Stimulated activated CD4-positive, alpha-beta T cell treated with anti-CD3 and anti-CD28 coated beads, TNF-alpha, amount 100 ng/mL, for 1 hour (primary cell): ENCODE measurements around the gene TMEM150C.
A peak's percentile ranks its signal among the peaks of the same experiment; 100 is the strongest.
"Not testable (repeated sequence)": the region's sequence is repeated elsewhere in the genome, so short reads cannot be mapped to it uniquely, and the experiment has no call there.

Source experiments
- DNase-seq, 3 donors: peaks; one replicate each; pipeline ENCODE4 v3.0.0-alpha.2; 2020; ENCODE audit warnings: low read depth in 3 of 3, low spot score in 1 of 3

TMEM150C gene

DNA sequence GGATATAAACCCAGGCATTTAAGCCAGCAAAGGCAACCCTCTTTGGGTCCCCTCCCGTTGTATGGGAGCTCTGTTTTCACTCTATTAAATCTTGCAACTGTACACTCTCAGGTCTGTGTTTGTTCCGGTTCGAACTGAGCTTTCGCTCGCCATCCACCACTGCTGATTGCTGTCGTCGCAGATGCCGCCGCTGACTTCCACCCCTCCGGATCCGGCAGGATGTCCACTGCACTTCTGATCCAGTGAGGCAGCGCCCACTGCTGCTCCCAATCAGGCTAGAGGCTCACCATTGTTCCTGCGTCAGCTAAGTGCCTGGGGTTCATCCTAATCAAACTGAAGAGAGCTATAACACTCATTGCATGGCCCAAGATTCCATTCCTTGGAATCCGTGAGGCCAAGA, 82.2 kb downstream of the TMEM150C start:
- no peak for DNase-seq

DNA sequence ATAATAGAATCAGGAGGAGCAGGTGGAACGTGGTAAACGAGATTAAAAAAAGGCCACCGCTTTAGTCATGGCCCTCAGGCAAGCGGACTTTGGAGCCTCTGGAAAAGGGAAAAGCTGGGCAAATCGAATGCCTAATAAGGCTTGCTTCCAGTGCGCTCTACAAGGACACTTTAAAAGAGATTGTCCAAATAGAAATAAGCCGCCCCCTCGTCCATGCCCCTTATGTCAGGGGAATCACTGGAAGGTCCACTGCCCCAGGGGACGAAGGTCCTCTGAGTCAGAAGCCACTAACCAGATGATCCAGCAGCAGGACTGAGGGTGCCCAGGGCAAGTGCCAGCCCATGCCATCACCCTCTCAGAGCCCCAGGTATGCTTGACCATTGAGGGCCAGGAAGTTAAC, 84.3 kb downstream of the TMEM150C start:
- DNase-seq: not testable (repeated sequence)

DNA sequence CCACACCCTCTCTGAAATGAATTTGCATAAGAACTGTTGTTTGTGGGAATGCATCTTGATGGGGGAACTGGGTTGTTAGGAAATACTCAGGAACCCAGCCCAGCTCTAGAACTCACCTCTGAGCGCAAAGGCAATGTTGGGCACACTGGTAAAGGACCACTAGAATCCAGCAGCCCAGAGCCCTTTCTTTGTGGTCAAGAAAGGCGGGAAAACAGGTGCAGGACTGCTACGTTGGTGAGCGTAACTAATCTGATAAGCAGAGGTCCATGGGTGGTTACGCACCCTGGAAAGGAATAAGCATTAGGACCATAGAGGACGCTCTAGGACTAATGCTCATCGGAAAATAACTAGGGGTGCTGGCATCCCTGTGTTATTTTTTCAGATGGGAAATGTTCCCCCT, 85.9 kb downstream of the TMEM150C start:
- not testable (repeated sequence) for DNase-seq

DNA sequence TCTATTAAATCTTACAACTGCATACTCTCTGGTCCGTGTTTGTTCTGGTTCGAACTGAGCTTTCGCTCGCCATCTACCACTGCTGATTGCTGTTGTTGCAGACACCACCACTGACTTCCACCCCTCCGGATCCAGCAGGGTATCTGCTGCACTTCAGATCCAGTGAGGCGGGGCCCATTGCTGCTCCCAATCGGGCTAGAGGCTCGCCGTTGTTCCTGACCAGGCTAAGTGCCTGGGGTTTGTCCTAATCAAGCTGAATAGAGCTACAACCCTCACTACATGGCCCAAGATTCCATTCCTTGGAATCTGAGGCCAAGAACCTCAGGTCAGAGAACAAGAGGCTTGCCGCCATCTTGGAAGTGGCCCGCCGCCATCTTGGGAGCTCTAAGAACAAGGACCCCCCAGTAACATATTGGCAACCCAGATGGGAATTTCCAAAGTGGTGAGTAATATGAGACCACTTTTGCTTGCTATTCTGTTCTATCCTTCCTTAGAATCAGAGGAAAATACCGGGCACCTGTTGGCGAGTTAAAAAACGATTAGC, 88.1 kb downstream of the TMEM150C start:
- no peak for DNase-seq

DNA sequence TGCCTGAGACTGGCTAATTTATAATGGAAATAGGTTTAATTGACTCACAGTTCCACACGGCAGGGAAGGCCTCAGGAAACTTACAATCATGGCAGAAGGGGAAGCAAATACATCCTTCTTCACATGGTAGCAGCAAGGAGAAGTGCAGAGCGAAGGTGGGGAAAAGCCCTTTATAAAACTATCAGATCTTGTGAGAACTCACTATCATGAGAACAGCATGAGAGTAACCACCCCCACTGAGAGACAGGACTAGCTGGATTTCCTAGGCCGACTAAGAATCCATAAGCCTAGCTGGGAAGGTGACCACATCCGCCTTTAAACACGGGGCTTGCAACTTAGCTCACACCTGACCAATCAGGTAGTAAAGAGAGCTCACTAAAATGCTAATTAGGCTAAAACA, 88.7 kb downstream of the TMEM150C start:
- DNase-seq: not testable (repeated sequence)

DNA sequence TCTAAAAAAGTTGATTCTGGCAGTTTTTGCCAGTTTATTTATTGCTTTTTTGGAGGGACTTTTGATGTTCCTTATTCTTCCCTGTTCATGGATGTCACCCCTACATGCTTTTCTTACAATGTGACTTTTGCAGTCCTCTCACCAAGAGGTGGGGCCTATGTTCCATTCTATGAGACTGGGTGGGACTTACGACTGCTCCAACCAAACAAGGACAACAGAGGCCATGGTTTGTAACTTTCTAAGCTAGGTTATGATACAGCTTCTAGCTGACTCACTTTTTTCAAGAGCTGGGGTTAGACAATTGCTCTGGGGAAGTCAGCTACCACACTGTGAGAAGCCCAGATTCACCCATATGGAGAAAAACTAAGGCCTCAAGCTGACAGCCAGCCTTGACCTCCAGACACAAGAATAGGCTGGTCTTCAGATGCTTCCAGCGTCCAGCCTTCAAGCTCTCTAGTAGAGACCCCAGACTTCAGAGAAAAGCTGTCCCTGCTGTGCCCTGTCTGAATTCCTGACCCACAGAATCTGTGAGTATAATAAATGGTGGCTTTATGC, 91.9 kb downstream of the TMEM150C start:
- DNase-seq: no peak

DNA sequence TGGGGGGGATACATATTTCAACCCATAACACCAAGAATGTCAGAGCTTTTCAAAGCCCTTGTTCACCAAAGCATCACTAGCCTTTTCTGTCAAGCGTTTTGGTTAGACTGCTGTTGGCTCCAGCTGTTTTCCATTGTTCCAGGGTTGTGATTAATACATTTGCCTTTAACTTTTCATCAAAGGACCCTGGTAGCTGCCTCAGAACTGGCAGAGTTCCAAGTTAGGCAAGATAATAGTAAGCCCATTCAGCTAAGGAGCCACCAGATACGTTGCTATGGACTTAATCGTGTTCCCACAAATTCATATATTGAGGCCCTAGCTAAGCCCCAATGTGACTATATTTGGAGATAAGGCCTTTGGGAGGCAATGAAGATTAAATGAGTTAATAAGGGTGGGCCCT, 94.3 kb downstream of the TMEM150C start:
- DNase-seq: no peak

DNA sequence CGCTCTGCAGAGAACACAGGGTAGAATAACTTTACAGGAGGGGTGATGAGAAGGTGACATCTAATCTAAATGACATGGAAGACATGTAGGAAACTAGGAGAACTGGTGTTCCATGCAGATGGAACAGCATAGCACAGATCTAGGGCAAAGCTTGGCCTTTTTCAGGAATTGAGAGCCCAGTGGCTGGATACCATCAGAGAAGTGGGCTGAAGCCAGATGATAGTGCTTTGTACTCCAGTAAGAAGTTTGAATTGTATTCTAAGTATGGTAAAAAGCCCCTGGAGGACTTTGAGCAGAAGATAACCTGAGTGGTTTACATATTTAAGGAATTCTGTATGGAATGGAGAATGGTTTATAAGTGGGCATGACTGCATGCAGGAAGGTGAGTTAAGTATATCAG, 98.6 kb downstream of the TMEM150C start:
- DNase-seq: no peak

DNA sequence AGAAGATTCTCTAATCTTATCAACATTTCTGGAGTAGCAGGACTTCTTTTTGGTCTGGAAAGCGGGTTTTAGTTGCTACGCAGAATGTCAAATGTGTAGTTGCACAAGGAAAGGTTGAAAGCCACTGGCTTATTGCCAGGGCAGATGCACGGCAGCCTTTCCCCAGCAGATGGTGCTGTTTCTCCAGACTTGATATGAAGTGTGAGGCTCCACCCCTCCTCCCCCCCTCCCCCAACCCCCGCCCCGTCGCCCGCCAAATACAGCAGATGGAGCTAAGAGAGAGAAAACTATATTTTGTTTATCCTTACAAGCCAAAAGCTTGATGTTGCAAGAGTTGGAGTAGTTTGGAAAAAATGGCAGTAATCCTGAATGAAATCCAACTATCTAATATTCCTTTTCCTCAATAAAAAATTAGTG, 99.4 kb downstream of the TMEM150C start:
- peak; percentile 49 to 75 (median 72) for DNase-seq

DNA sequence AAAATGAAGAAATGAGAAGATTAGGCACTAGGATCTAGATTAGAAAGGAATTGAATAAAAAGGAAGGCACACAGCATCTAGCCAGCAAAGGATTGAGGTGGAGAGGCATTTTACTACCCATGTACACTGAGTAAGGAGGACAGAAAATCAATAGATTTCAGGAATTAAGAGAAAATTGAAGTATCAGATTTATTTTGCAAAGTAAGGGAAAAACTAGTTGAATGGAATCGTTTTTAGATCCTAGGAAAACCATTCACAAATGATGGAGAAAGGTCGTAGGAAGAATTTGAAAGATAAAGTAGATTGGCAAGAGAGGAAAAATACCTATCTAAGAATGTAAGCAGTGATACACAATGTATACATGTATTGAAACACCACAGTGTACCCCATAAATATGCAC, 100.1 kb downstream of the TMEM150C start:
- no peak for DNase-seq

DNA sequence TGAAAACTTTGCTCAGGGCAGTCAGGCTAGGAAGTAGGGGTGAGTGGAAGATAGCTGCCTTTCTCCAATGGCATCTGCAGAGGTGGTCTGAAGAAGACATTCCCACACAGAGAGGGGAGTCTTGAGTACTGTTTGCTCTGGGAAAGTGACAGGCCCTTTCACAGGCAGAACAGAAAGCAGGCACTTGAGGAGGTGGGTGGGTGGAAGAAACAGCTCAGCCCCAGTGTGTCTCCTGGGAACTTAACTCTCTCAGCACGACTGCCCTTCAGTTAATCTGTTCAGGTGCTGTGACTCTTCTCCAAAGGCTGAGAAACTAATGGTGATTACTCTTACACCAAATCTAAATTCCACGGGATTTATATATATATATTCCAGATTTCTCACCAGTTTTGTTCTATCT, 103.1 kb downstream of the TMEM150C start:
- no peak for DNase-seq

DNA sequence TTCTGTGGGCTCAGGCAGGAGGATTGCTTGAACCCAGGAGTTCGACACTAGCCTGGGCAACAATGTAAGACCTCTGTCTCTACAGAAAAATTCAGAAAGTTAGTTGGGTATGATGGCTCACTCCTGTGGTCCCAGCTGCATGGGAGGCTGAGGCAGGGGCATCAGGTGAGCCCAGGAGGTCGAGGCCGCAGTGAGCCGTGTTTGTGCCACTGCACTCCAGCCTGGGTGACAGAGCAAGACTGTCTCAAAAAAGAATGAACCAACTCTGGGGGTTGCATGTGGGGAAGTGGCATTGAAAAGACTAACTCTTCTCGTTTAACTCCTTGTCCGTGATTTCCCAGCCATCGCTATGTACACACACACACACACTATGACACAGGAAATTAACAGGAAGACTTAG, 104.5 kb downstream of the TMEM150C start:
- DNase-seq: no peak

DNA sequence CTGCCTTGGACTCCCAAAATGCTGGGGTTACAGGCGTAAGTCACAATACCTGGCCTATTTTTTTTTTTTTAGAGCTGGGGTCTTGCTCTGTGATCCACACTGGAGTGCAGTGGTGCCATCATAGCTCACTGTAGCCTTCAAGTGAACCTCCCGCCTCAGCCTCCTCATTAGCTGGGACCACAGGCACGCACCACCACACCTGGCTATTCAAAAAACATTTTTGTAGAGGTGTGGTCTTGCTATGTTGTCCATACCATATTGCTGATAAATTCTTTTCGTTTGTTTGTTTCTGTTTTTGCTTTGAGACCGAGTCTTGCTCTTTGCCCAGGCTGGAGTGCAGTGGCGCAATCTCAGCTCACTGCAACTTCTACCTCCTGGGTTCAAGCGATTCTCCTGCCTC, 109.8 kb downstream of the TMEM150C start:
- no peak for DNase-seq

DNA sequence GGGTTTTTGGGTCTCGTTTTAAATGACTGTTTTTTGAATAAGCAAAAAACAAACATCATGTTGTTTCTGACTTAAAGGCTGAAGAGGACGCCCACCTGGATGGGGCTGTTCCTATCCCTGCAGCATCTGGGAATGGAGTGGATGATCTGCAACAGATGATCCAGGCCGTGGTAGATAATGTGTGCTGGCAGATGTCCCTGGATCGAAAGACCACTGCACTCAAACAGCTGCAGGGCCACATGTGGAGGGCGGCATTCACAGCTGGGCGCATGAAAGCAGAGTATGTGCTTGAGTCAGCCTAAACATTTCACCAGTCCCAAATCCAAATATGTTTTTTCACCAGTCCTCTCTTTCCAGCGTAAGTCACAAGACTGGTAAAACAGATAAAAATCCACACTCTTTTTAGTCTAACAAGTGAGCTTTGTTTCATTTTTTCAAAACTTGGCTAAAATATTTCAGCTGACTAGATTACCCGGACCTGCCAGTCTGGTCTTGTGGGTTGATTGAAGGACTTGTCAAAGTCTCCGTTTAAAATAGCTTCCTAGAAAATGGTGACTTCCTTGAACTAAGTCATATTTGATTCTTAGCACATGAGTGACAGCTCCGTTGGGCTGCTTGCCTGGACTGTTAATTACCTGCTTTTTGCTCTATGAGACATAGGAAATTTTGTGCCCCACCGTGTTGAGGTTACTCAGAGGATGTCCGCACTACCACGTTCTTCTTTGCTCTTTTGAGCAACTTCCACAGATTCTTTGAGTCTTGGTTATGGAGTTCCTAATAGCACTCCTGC, 110.6 kb downstream of the TMEM150C start:
- DNase-seq: no peak

DNA sequence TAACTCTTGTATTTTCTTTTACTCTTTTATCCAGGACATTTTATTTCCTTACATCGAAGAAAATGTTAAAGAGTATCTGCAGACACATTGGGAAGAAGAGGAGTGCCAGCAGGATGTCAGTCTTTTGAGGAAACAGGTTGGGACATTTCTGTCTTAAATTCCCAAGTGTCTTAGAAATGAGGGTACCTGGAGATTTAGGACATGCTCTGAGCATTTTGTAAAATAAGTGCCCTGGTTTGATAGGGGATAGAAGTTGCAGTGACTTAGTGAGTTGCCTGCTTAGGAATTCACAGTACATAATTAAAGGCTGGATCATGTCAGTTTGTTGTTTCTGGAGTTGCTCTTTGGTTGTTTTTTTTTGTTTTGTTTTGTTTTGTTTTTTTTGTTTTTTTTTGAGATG, 113.9 kb downstream of the TMEM150C start:
- DNase-seq: no peak

DNA sequence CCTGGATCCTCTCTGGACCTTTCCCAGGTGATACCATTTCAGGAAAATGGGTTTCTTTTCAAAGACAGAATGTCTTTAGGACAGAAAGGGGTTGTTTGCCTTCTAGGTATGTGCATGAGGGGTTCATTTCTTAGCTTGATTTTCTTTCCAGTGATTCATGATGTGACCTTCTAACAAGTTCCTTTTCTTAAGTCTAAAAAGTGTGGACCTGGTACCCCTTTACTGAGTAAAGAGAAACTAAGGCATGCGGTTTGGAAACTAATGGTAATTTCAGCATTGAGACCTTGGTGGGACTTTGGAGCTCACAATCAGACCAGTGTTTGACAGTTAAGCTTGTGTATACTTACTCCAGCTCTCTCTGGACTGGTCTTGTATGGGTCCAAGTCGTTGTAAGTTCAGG, 122.7 kb downstream of the TMEM150C start:
- no peak for DNase-seq

DNA sequence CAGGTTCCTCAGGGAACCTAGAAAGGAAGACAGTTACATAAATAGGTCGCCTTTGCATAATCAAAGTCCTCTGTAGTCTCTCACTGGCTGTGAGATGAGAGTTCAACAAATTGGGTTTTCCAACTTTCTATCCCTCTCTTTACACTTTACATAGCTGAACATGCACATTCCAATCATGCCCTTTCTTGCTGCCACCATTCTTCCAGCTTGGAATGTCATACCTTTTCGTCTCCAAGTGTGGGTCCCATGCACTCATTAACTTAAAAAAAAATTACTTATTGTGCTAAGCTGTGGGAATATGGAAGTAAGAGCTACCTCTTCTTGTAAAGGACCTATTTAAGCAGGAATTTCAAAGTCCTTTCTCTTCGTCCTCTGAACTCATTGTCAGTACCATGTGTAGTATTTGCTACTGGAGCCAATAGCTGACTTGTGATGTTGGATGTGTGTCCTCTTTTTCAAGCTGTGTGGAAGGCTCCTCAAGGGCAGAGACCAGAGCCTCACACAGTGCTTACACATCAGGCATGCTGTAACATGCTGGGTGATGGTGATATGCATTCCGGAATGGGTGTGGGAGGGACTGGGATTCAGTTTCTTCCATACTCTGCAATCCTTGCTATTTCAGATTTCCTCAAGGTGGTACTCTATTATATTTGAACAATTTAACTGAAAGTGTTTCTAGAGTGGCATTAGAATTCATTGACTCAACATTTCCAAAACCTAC, 124.3 kb downstream of the TMEM150C start:
- DNase-seq: no peak

DNA sequence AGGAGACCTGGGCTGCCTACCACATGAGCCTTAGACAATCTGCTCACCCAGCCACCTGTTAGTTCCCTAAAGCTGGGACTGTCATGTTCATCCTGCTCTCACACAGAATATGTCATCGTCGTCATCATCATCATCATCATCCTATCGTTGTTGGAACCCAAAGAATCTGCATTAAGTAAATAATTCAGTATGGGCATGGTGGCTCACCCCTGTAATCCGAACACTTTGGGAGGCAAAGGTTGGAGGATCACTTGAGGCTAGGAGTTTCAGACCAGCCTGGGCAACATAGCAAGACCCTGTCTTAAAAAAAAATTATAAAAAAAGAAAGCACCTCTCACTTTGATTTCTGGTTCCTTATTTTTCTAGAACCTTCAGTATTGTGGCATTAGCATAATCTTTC, 125.0 kb downstream of the TMEM150C start:
- no peak for DNase-seq

DNA sequence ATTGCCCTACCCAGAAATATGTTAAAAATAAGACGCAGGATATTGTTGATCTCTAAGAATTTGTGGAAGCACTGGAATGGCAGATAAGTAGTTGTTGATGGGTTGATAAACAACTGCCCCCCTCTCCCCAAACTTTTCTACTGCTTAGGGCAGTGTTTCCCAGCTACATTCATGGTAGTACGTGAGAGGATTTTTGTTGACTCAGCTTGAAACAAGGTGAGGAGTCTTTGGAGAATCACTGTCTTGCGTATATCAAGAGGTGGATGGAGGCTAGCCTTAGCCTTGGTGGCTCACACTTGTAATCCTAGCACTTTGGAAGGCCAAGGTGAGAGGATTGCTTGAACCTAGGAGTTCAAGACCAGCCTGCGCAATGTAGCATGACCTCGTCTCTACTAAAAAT, 125.7 kb downstream of the TMEM150C start:
- no peak for DNase-seq

DNA sequence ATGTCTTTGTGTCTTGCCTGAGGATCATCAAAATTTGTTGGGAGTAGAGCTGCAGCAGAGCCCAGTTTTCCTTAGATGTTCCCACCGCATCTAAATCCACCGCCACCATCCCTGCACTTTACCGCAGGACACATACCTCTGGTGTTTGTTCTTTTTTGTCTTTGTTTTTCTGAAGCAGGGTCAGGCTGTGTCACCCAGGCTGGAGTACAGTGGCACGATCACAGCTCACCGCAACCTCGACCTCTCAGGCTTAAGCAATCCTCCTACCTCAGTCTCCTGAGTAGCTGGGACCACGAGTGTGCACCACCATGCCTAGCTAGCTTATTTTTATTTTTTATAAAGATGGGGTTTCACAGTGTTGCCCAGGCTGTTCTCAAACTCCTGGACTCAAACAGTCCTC, 126.8 kb downstream of the TMEM150C start:
- DNase-seq: no peak

DNA sequence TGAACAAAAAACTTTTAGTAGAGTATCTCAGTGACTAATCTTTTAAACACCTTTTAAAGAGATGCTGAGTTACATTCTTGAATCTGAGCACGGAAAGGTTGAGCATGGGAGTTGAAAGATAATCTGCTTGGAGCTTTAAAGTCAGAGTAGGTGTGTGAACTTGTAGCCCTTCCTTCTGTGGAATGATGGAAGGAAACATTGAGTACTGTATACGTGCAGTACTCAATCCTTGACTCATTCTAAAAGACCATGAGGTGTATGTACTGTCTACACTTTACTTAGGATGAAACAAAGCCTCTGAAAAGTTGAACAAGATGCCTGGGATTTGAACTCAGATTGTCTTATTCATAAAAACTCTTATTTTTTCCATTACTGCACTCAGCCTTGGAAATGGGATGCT, 128.0 kb downstream of the TMEM150C start:
- no peak for DNase-seq
